Activated CD4-positive, alpha-beta memory T cell treated with anti-CD3 and anti-CD28 coated beads, Interleukin-2, amount 10 ng/mL, durations not matched to agents 7 days and 5 days (primary cell): ENCODE data around the gene ZZZ3. TPM values are rescaled to one million over a fixed set of nuclear protein-coding genes. Genes with fewer than 3 reads are reported as not detected.
"Not testable (repeated sequence)": the region's sequence is repeated elsewhere in the genome, so short reads cannot be mapped to it uniquely, and the experiment has no call there.

Experiments
- CTCF ChIA-PET: fragments of 350-600 bp; sonication (Branson Sonifier 250); formaldehyde crosslinking; loops from one replicate; lab custom pipeline; 2021; ENCODE audit warnings: antibody characterized with exemption, inconsistent platforms; lab: Charles Lee
- POLR2A ChIA-PET: fragments of 350-600 bp; sonication (Branson Sonifier 250); formaldehyde crosslinking; loops from one replicate; lab custom pipeline; 2021; ENCODE audit warnings: antibody characterized with exemption; lab: Charles Lee
- DNase-seq: peaks from one replicate; pipeline ENCODE4 v3.0.0-alpha.2; 2020
- H3K27ac Mint-ChIP-seq: one replicate; pipeline ENCODE4 v1.8.0; 2021; ENCODE audit warnings: mild to moderate bottlenecking, mixed read lengths
- H3K27me3 Mint-ChIP-seq: one replicate; pipeline ENCODE4 v1.8.0; 2021; ENCODE audit warnings: mixed read lengths
- H3K36me3 Mint-ChIP-seq: one replicate; pipeline ENCODE4 v1.8.0; 2021; ENCODE audit warnings: low read depth, mixed read lengths
- H3K4me1 Mint-ChIP-seq: one replicate; pipeline ENCODE4 v1.8.0; 2021; ENCODE audit warnings: mixed read lengths
- H3K4me3 Mint-ChIP-seq: one replicate; pipeline ENCODE4 v1.8.0; 2021; ENCODE audit warnings: mild to moderate bottlenecking, mixed read lengths
- H3K9me3 Mint-ChIP-seq: one replicate; pipeline ENCODE4 v1.8.0; 2021; ENCODE audit warnings: mixed read lengths
- total RNA-seq, 2 experiments: library from RNA; stranded (reverse); gene quantifications; one replicate each; pipeline ENCODE4 v1.2.3, GENCODE V29; 2021

ZZZ3 gene
- total RNA-seq, 2 experiments from 2014 or later: 28.8 to 29.7 TPM

- peaks cover 17% of the 10 kb centered on the region for H3K4me1 Mint-ChIP-seq
- peaks cover 8% of the 10 kb centered on the region for H3K36me3 Mint-ChIP-seq
- CTCF ChIA-PET: no interaction called here
- DNase-seq: no peak
- H3K4me3 Mint-ChIP-seq: no peak overlapping the region
- POLR2A ChIA-PET: interaction anchor here (0.7 kb wide), 1 partner anchor 1244 kb away, joined by 5 read pairs; no protein-coding TSS in a partner anchor
- H3K27ac Mint-ChIP-seq: no peak overlapping the region
- no peaks in the 10 kb centered on the region for H3K27me3 Mint-ChIP-seq
- H3K9me3 Mint-ChIP-seq: peaks cover 2% of the 10 kb centered on the region
These were observed 20.8 kb downstream of the ZZZ3 start for GRCh38 chr1:77661696-77662095.

GRCh38 chr1:77659879-77660593 lies 22.4 kb downstream of the ZZZ3 start:
- Mint-ChIP-seq H3K36me3 (peaks cover 12% of the 10 kb centered on the region), H3K4me1 (peaks cover 16% of the 10 kb centered on the region), H3K4me3 (no peak overlapping the region), H3K9me3 (peaks cover 2% of the 10 kb centered on the region), H3K27ac (no peak overlapping the region), H3K27me3 (no peaks in the 10 kb centered on the region)
- no peak for DNase-seq
- POLR2A ChIA-PET: interaction anchor here (2.0 kb wide), 1 partner anchor 8 kb away, joined by 6 read pairs; no protein-coding TSS in a partner anchor
- CTCF ChIA-PET: interaction anchor here (0.6 to 0.7 kb wide), 2 partner anchors 98 to 417 kb away, joined by 3 to 4 read pairs; no protein-coding TSS in a partner anchor

GRCh38 chr1:77658271-77658670 lies 24.2 kb downstream of the ZZZ3 start:
- peaks cover 10% of the 10 kb centered on the region for H3K4me1 Mint-ChIP-seq
- no peak overlapping the region for H3K4me3 Mint-ChIP-seq
- no peaks in the 10 kb centered on the region for H3K27me3 Mint-ChIP-seq
- peaks cover 2% of the 10 kb centered on the region for H3K9me3 Mint-ChIP-seq
- no peak overlapping the region for H3K27ac Mint-ChIP-seq
- DNase-seq: no peak
- POLR2A ChIA-PET: interaction anchor here (0.8 to 2.0 kb wide), 2 partner anchors 10 to 17 kb away, joined by 3 to 6 read pairs; no protein-coding TSS in a partner anchor
- H3K36me3 Mint-ChIP-seq: peaks cover 16% of the 10 kb centered on the region
- CTCF ChIA-PET: interaction anchor here (0.7 to 0.8 kb wide), 2 partner anchors 11 to 219 kb away, joined by 4 read pairs; no protein-coding TSS in a partner anchor

GRCh38 chr1:77655431-77655974 lies 27.0 kb downstream of the ZZZ3 start:
- CTCF ChIA-PET: no interaction called here

GRCh38 chr1:77652970-77653516 lies 29.4 kb downstream of the ZZZ3 start:
- Mint-ChIP-seq H3K9me3 (peaks cover 18% of the 10 kb centered on the region), H3K27me3 (no peaks in the 10 kb centered on the region), H3K4me1 (peaks cover 7% of the 10 kb centered on the region), H3K4me3 (no peak overlapping the region), H3K36me3 (peaks cover 52% of the 10 kb centered on the region), H3K27ac (no peak overlapping the region)
- ChIA-PET CTCF (interaction anchor here (0.6 kb wide), 1 partner anchor 28 kb away, joined by 3 read pairs; no protein-coding TSS in a partner anchor), POLR2A (no interaction called here)
- DNase-seq: no peak

More at GRCh38 chr1:77655431-77655974, 27.0 kb downstream of the ZZZ3 start:
- H3K27ac Mint-ChIP-seq: no peak overlapping the region
- H3K27me3 Mint-ChIP-seq: no peaks in the 10 kb centered on the region
- no peak for DNase-seq
- peaks cover 13% of the 10 kb centered on the region for H3K9me3 Mint-ChIP-seq
- H3K4me1 Mint-ChIP-seq: peaks cover 11% of the 10 kb centered on the region
- H3K4me3 Mint-ChIP-seq: no peak overlapping the region
- POLR2A ChIA-PET: no interaction called here
- peaks cover 37% of the 10 kb centered on the region for H3K36me3 Mint-ChIP-seq

GRCh38 chr1:77652268-77652667 lies 30.2 kb downstream of the ZZZ3 start:
- no peak for DNase-seq
- H3K27me3 Mint-ChIP-seq: no peaks in the 10 kb centered on the region
- POLR2A ChIA-PET: no interaction called here
- H3K27ac Mint-ChIP-seq: no peak overlapping the region
- H3K4me3 Mint-ChIP-seq: no peak overlapping the region
- CTCF ChIA-PET: no interaction called here
- H3K9me3 Mint-ChIP-seq: peaks cover 18% of the 10 kb centered on the region
- H3K4me1 Mint-ChIP-seq: peaks cover 7% of the 10 kb centered on the region
- peaks cover 52% of the 10 kb centered on the region for H3K36me3 Mint-ChIP-seq

- no peak overlapping the region for H3K27ac Mint-ChIP-seq
- no peak for DNase-seq
- H3K4me3 Mint-ChIP-seq: no peak overlapping the region
- peaks cover 19% of the 10 kb centered on the region for H3K9me3 Mint-ChIP-seq
- CTCF ChIA-PET: no interaction called here
- H3K27me3 Mint-ChIP-seq: no peaks in the 10 kb centered on the region
- POLR2A ChIA-PET: no interaction called here
- H3K4me1 Mint-ChIP-seq: peaks cover 4% of the 10 kb centered on the region
- H3K36me3 Mint-ChIP-seq: peaks cover 57% of the 10 kb centered on the region
These were observed 33.3 kb downstream of the ZZZ3 start for GRCh38 chr1:77649127-77649526.

GRCh38 chr1:77646224-77646623 lies 36.2 kb downstream of the ZZZ3 start:
- H3K36me3 Mint-ChIP-seq: peaks cover 37% of the 10 kb centered on the region
- H3K4me1 Mint-ChIP-seq: not testable (repeated sequence)

GRCh38 chr1:77643456-77643855 lies 39.0 kb downstream of the ZZZ3 start:
- ChIA-PET CTCF (no interaction called here), POLR2A (no interaction called here)
- DNase-seq: no peak
- peaks cover 9% of the 10 kb centered on the region for H3K4me1 Mint-ChIP-seq
- H3K4me3 Mint-ChIP-seq: no peak overlapping the region
- no peaks in the 10 kb centered on the region for H3K27me3 Mint-ChIP-seq
- H3K9me3 Mint-ChIP-seq: peaks cover 4% of the 10 kb centered on the region
- no peak overlapping the region for H3K27ac Mint-ChIP-seq
- H3K36me3 Mint-ChIP-seq: peaks cover 22% of the 10 kb centered on the region

More at GRCh38 chr1:77646224-77646623, 36.2 kb downstream of the ZZZ3 start:
- DNase-seq, H3K27me3 Mint-ChIP-seq, POLR2A ChIA-PET, H3K27ac Mint-ChIP-seq, H3K4me3 Mint-ChIP-seq: not testable (repeated sequence)
- H3K9me3 Mint-ChIP-seq: peaks cover 13% of the 10 kb centered on the region
- CTCF ChIA-PET: interaction anchor here (0.5 kb wide), 1 partner anchor 38 kb away, joined by 3 read pairs; no protein-coding TSS in a partner anchor

GRCh38 chr1:77642941-77643340 lies 39.5 kb downstream of the ZZZ3 start:
- Mint-ChIP-seq H3K4me3 (no peak overlapping the region), H3K4me1 (peaks cover 12% of the 10 kb centered on the region), H3K27me3 (no peaks in the 10 kb centered on the region), H3K27ac (no peak overlapping the region), H3K9me3 (peaks cover 1% of the 10 kb centered on the region), H3K36me3 (peaks cover 23% of the 10 kb centered on the region)
- DNase-seq: no peak
- ChIA-PET POLR2A (no interaction called here), CTCF (no interaction called here)

GRCh38 chr1:77642196-77642595 lies 40.3 kb downstream of the ZZZ3 start:
- ChIA-PET POLR2A (no interaction called here), CTCF (interaction anchor here (1.1 kb wide), 1 partner anchor 39 kb away, joined by 5 read pairs; no protein-coding TSS in a partner anchor)
- no peak overlapping the region for H3K27ac Mint-ChIP-seq
- peaks cover 12% of the 10 kb centered on the region for H3K4me1 Mint-ChIP-seq
- H3K9me3 Mint-ChIP-seq: peaks cover 1% of the 10 kb centered on the region
- H3K4me3 Mint-ChIP-seq: no peak overlapping the region
- peaks cover 24% of the 10 kb centered on the region for H3K36me3 Mint-ChIP-seq
- no peaks in the 10 kb centered on the region for H3K27me3 Mint-ChIP-seq
- DNase-seq: no peak

GRCh38 chr1:77639557-77640069 lies 42.8 kb downstream of the ZZZ3 start:
- peaks cover 12% of the 10 kb centered on the region for H3K4me1 Mint-ChIP-seq
- no peak overlapping the region for H3K4me3 Mint-ChIP-seq
- no peak overlapping the region for H3K27ac Mint-ChIP-seq
- ChIA-PET POLR2A (no interaction called here), CTCF (no interaction called here)
- no peak for DNase-seq
- H3K27me3 Mint-ChIP-seq: no peaks in the 10 kb centered on the region
- no peaks in the 10 kb centered on the region for H3K9me3 Mint-ChIP-seq
- H3K36me3 Mint-ChIP-seq: peaks cover 20% of the 10 kb centered on the region

GRCh38 chr1:77639056-77639455 lies 43.4 kb downstream of the ZZZ3 start:
- no peaks in the 10 kb centered on the region for H3K27me3 Mint-ChIP-seq
- DNase-seq: no peak
- peaks cover 12% of the 10 kb centered on the region for H3K4me1 Mint-ChIP-seq
- POLR2A ChIA-PET: no interaction called here
- H3K36me3 Mint-ChIP-seq: peaks cover 23% of the 10 kb centered on the region
- H3K4me3 Mint-ChIP-seq: no peak overlapping the region
- no peak overlapping the region for H3K27ac Mint-ChIP-seq
- no peaks in the 10 kb centered on the region for H3K9me3 Mint-ChIP-seq
- CTCF ChIA-PET: no interaction called here
